ENCODE measurements around the gene S1PR2. TPM values are rescaled to one million over a fixed set of nuclear protein-coding genes. Genes with fewer than 3 reads are reported as not detected.
A peak's percentile ranks its signal among the peaks of the same experiment; 100 is the strongest.

S1PR2 gene
- 0.25 and 0.46 TPM in 2 replicates for total RNA-seq

GRCh38 chr19:10230861-10231611 is at the start of gene S1PR2:
Gene S1PR2 (minus strand): TSS chr19:10231331. CDS start chr19:10224905, 6,426 bp downstream.
- DNase-seq (ENCODE audit: low read depth, low spot score), result no peak

DNA sequence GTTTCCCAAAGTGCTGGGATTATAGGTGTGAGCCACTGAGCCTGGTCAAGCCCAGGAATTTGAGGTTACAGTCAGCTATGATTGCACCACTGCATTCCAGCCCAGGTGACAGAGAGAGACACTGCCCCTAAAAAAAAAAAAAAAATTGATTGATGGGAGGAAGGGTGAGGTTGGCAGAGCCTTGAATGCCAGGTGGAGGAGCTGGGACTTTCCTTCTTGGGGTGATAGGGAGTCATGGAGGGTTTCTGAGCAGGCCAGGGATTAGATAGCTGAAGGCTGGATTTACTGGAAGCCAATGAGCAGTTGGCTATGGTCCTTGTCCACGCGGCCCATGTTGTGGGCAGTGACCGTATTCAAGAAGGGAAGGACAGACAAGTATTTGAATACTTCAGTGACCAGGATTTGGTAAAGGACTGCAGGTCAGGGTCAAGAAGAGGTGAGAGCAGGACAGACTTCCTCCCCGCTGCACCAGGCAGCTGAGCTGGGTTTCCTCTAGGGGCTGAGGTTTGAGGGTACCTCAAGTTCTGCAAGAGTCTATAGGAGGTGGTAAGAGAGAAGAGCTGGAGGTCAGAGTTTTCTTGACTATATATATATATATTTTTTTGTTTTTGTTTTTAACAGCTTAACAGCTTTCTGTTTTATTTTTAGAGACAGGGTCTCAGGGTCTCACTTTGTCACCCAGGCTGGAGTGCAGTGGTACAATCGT is 48.8 kb upstream of the S1PR2 start:
- no peak for DNase-seq (ENCODE audit: low read depth, low spot score)

- no peak for DNase-seq (ENCODE audit: low read depth, low spot score)
These were observed 47.8 kb upstream of the S1PR2 start for GRCh38 chr19:10278935-10279334.

DNA sequence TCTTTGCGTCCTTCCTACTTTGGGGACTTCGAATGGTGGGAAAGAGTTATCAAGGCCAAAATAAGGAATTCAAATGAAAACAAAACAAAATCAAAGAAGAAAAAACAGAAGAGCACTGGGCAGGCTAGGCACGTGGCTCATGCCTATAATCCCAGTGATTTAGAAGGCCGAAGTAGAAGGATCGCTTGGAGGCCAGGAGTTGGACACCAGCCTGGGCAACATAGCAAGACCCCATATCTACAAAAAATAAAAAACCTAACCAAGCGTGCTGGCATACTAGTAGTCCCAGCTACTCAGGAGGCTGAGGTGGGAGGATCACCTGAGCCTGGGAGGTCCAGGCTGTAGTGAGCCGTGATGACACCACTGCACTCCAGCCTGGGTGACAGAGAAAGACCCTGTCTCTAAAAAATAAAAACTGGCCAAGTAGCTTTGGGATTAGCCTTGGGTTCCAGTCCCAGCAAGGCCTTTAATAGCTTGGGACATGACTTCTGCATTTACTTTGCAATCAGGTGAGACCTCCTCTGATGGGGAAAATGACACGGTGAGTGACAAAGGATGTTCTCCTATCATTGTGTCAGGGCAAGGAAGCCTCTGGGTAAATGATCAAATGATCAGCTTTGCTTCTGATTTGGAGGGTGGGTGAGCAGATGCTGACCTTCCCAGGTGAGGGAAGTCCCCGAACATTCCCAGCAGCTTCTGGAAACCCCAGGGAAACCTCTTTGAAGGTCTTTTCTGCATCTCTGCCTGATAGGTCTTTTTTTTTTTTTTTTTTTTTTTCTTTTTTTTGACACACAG is 46.9 kb upstream of the S1PR2 start:
- no peak for DNase-seq (ENCODE audit: low read depth, low spot score)

DNA sequence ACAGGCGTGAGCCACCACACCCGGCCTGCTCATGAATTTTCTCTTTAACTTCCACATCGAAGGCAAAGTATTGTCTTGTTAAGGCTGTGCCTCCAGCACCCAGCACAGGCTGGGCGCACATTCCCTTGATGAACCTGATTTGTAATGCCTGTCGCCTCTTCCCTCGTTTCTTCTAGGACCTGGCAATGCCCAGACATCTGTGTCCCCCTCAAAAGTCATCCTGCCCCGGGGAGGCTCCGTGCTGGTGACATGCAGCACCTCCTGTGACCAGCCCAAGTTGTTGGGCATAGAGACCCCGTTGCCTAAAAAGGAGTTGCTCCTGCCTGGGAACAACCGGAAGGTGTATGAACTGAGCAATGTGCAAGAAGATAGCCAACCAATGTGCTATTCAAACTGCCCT is 43.5 kb upstream of the S1PR2 start:
- DNase-seq (ENCODE audit: low read depth, low spot score), result no peak

DNA sequence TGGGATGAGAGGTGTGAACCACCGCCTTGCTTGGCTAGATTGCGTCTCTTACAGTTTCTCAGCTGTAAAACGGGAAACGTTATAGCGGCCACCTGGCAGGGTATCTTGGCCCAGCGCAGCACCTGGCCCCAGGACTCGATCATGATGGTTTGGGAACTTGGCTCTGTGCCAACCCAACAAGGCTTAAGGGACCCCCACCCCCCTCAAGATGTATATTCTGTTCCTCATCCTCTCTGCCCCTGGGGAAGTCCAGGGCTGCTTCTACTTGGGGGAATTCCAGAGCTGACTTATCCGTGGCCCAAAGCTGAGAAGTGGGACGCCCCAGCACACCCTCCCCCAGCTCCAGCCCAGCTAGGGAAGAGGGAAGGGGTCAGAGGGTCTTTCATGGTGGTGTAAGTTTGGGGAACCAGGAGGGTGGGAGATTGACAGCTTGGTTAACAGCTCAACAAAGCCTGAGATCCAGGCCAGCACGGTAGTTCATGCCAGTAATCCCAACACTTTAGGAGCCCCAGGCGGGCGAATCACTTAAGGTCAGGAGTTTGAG is 40.5 kb upstream of the S1PR2 start:
- no peak for DNase-seq (ENCODE audit: low read depth, low spot score)

- peak; percentile 87 for DNase-seq (ENCODE audit: low read depth, low spot score)
These were observed 39.7 kb upstream of the S1PR2 start, which contains the start of gene ICAM1 for GRCh38 chr19:10270616-10271394. Gene ICAM1 (plus strand): TSS chr19:10271120. CDS start chr19:10271160, 40 bp downstream.

DNA sequence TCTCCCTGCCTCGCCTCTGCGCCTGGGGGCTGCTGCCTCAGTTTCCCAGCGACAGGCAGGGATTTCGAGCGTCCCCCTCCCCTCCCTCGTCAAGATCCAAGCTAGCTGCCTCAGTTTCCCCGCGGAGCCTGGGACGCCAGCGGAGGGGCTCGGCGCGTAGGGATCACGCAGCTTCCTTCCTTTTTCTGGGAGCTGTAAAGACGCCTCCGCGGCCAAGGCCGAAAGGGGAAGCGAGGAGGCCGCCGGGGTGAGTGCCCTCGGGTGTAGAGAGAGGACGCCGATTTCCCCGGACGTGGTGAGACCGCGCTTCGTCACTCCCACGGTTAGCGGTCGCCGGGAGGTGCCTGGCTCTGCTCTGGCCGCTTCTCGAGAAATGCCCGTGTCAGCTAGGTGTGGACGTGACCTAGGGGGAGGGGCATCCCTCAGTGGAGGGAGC is 39.1 kb upstream of the S1PR2 start:
- DNase-seq (ENCODE audit: low read depth, low spot score), result no peak

DNA sequence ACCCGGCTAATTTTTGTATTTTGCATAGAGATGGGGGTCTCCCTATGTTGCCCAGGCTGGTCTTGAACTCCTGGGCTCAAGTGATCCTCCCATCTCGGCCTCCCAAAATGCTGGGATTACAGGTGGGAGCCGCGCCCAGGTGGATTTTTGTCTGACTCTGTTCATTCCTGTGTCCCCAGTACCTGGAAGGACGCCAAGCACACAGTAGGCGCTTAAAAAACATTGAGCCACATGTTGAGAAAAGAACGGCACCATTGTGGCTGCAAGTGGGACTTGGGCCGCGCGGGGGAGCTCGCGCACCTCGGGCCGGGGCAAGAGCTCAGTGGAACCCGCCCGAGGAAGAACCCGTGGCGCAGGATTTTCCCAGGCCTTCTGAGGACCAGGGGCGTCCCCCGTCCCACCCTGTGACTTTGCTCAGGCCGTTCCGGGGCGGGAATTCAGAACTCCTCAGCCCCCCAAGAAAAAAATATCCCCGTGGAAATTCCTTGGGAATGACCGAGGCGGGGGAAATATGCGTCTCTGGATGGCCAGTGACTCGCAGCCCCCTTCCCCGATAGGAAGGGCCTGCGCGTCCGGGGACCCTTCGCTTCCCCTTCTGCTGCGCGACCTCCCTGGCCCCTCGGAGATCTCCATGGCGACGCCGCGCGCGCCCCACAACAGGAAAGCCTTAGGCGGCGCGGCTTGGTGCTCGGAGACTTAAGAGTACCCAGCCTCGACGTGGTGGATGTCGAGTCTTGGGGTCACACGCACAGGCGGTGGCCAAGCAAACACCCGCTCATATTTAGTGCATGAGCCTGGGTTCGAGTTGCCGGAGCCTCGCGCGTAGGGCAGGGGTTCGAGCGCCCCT is 38.4 kb upstream of the S1PR2 start:
- peak; percentile 79 for DNase-seq (ENCODE audit: low read depth, low spot score)

GRCh38 chr19:10268071-10268470 is 36.9 kb upstream of the S1PR2 start:
- no peak for DNase-seq (ENCODE audit: low read depth, low spot score)

DNA sequence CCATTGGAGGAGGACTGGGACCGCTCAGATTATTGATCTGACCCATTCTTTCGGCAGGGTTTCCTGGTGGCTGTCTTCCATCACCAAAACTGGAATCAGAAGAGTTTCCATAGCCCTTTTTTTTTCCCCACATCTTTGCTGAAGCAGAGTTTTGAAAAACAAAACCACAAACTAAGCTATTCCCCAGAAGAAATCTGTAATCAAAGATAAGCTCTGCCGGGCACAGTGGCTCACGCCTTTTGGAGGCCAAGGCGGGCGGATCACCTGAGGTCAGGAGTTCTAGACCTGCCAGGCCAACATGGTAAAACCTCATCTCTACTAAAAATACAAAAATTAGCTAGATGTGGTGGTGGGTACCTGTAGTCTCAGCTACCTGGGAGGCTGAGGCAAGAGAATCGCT is 35.6 kb upstream of the S1PR2 start:
- DNase-seq (ENCODE audit: low read depth, low spot score), result no peak

DNA sequence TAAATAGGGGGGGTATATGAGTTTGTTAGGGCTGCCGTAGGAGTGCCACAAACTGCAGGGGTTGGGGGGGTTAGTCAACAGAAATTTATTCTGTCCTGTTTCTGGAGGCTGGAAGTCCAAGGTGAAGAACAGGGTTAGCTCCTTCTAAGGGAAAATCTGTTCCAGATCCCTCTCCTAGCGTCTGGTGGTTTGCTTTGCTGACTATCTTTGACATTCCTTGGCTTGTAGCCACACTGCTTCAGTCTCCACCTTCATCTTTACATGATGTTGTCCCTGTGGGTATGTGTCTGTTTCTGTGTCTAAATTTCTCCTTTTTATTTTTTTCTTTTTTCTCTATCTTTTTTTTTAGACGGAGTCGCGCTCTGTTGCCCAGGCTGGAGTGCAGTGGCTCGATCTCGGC is 31.6 kb upstream of the S1PR2 start:
- no peak for DNase-seq (ENCODE audit: low read depth, low spot score)

- no peak for DNase-seq (ENCODE audit: low read depth, low spot score)
These were observed 29.0 kb upstream of the S1PR2 start for GRCh38 chr19:10260141-10260584.

- peak; percentile 60 for DNase-seq (ENCODE audit: low read depth, low spot score)
These were observed 28.2 kb upstream of the S1PR2 start for GRCh38 chr19:10259162-10259905.

- no peak for DNase-seq (ENCODE audit: low read depth, low spot score)
These were observed 27.1 kb upstream of the S1PR2 start for GRCh38 chr19:10258080-10258710.

DNA sequence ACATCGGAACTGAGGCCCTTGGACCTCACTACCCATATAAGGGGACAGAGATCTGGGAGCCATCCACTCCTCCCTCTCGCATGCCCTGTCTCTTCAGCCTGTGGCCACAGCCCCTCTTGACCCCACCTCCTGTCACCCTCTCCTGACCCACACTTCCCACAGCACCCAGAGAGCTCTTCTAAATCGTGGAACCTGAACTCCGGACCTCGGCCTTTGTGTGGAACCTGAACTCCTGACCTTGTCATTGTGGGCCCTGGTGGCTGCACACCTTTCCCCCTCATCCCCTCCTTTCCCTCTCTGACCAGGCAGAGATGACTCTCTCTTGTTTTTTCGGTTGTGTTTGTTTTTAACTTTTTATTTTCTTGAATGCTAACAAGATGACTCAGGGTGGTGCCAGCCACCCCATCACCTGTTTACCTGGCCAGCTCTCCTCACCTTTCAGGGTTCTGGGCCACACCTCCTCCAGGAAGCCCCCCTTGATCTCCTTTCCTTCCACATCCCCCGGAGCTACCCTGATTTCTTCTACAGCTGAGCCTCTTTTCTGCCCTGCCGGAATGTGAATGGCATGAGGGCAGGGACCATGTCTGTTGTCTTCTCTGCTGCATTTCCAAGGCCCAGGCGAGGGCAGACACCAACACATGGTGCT is 26.0 kb upstream of the S1PR2 start:
- no peak for DNase-seq (ENCODE audit: low read depth, low spot score)

- no peak for DNase-seq (ENCODE audit: low read depth, low spot score)
These were observed 25.4 kb upstream of the S1PR2 start for GRCh38 chr19:10256551-10256950.

- no peak for DNase-seq (ENCODE audit: low read depth, low spot score)
These were observed 24.2 kb upstream of the S1PR2 start for GRCh38 chr19:10255358-10255757.

Measured in pulmonary artery endothelial cell (primary cell).